ENCODE results near the gene PGC. TPM values are rescaled to one million over a fixed set of nuclear protein-coding genes. Genes with fewer than 3 reads are reported as not detected.

PGC gene
- total RNA-seq, 4 donors from 2014 or later, result not detected

GRCh38 chr6:41719436-41720261 lies 27.5 kb downstream of the PGC start:
- Histone ChIP-seq H3K4me1 (peaks cover 50 to 83% of the 10 kb centered on the region in 2 donors), H3K4me3 (replicated peaks in 1 of 3) (no peak overlapping the region), H3K27me3 (no peaks in the 10 kb centered on the region), H3K27ac (peak overlapping the region in 2 of 3 donors; percentile 23 to 24), H3K36me3 (no peaks in the 10 kb centered on the region), H3K9me3 (no peaks in the 10 kb centered on the region)
- 91 to 92% methylated on average over 7 of the region's 7 CpGs for WGBS, 2 donors
- no peak for TF ChIP-seq POLR2A (IDR thresholded peaks at IDR 0.05)
- TF ChIP-seq CTCF (IDR thresholded peaks at IDR 0.05), result no peak
- no peak for DNase-seq
- intact Hi-C loops (cut with DNase I), result no loop called here

GRCh38 chr6:41718828-41719227 lies 28.4 kb downstream of the PGC start:
- peaks cover 52 to 83% of the 10 kb centered on the region in 2 donors for H3K4me1 ChIP-seq
- H3K36me3 ChIP-seq, result no peaks in the 10 kb centered on the region
- no peaks in the 10 kb centered on the region for H3K9me3 ChIP-seq
- TF ChIP-seq POLR2A (IDR thresholded peaks at IDR 0.05), result no peak
- no peak for TF ChIP-seq CTCF (IDR thresholded peaks at IDR 0.05)
- WGBS, 2 donors, result 74 to 77% methylated on average over 5 of the region's 5 CpGs
- DNase-seq, result no peak
- intact Hi-C loops (cut with DNase I), result no loop called here
- H3K4me3 ChIP-seq (replicated peaks in 1 of 3), result no peak overlapping the region
- no peaks in the 10 kb centered on the region for H3K27me3 ChIP-seq
- H3K27ac ChIP-seq, result peak overlapping the region in 1 of 3 donors; percentile 97

- 91 to 94% methylated on average over 1 of the region's 1 CpG for WGBS, 2 donors
- intact Hi-C loops (cut with DNase I), result no loop called here
- peaks cover 67 to 86% of the 10 kb centered on the region in 2 donors for H3K4me1 ChIP-seq
Measured at GRCh38 chr6:41717392-41717736, 29.8 kb downstream of the PGC start.

GRCh38 chr6:41716516-41717391 lies 30.4 kb downstream of the PGC start:
- Histone ChIP-seq H3K4me3 (replicated peaks in 1 of 3) (no peak overlapping the region), H3K9me3 (no peaks in the 10 kb centered on the region), H3K36me3 (no peaks in the 10 kb centered on the region), H3K27ac (peak overlapping the region; percentile 81 to 97 (median 91)), H3K4me1 (peaks cover 73 to 86% of the 10 kb centered on the region in 2 donors), H3K27me3 (no peaks in the 10 kb centered on the region)
- peak; percentile 66 to 73 for DNase-seq
- WGBS, 2 donors, result 75 to 76% methylated on average over 9 to 11 of the region's 11 CpGs
- intact Hi-C loops (cut with DNase I), result no loop called here
- TF ChIP-seq CTCF (IDR thresholded peaks at IDR 0.05) (no peak), POLR2A (IDR thresholded peaks at IDR 0.05) (no peak)

More at GRCh38 chr6:41717392-41717736, 29.8 kb downstream of the PGC start:
- Histone ChIP-seq H3K36me3 (no peaks in the 10 kb centered on the region), H3K4me3 (replicated peaks in 1 of 3) (no peak overlapping the region), H3K9me3 (no peaks in the 10 kb centered on the region), H3K27me3 (no peaks in the 10 kb centered on the region), H3K27ac (peak overlapping the region; percentile 81 to 97 (median 91))
- no peak for TF ChIP-seq POLR2A (IDR thresholded peaks at IDR 0.05)
- no peak for TF ChIP-seq CTCF (IDR thresholded peaks at IDR 0.05)
- no peak for DNase-seq

All from thyroid gland (tissue), 4 donors.